SK-N-MC (cell line): Measurements from ENCODE around the gene ENPP7.

Experiments used
- EZH2 ChIP-seq: fragments of 200-600 bp; sonication (generic); IDR thresholded peaks from one replicate; pipeline ENCODE4 v1.6.1; 2017; ENCODE audit warnings: antibody characterized with exemption
- POLR2AphosphoS5 ChIP-seq: IDR thresholded peaks from 2 replicates; pipeline ENCODE4 v1.6.1; 2012; ENCODE audit warnings: mild to moderate bottlenecking, low read depth, low read length, borderline replicate concordance

GRCh38 chr17:79721993-79722671 lies 8.6 kb upstream of the ENPP7 start:
- TF ChIP-seq EZH2 (no peak), POLR2AphosphoS5 (no peak)
